Measurements from ENCODE around the gene KLRF1.

- TF ChIP-seq POLR2A (IDR thresholded peaks at IDR 0.05; ENCODE audit: low read depth, low read length) = no peak
- TF ChIP-seq POLR2AphosphoS5 (IDR thresholded peaks at IDR 0.05; ENCODE audit: low read depth, low read length) = no peak
- TF ChIP-seq TAF1 (IDR thresholded peaks at IDR 0.05; ENCODE audit: borderline replicate concordance, low read depth, low read length) = no peak
These were observed 54.0 kb downstream of the KLRF1 start, which contains the start of gene KLRF2 for GRCh38 chr12:9881246-9881645.
